Head of caudate nucleus (tissue), 42 donors: ENCODE data around the gene TRAF6.
"Not testable (repeated sequence)": the region's sequence is repeated elsewhere in the genome, so short reads cannot be mapped to it uniquely, and the experiment has no call there.

Experiments used
- DNase-seq, 42 donors: peaks; one replicate each; pipeline versions ENCODE4 v3.0.0 to v3.0.0-alpha.2; 2020 to 2021; ENCODE audit warnings: mixed read lengths in 7 of 42
- intact Hi-C: fragments of 100-400 bp; cut with DNase I; formaldehyde crosslinking; loops from one replicate; pipeline ENCODE4 v1.15.0; 2022

The TRAF6 gene

DNA sequence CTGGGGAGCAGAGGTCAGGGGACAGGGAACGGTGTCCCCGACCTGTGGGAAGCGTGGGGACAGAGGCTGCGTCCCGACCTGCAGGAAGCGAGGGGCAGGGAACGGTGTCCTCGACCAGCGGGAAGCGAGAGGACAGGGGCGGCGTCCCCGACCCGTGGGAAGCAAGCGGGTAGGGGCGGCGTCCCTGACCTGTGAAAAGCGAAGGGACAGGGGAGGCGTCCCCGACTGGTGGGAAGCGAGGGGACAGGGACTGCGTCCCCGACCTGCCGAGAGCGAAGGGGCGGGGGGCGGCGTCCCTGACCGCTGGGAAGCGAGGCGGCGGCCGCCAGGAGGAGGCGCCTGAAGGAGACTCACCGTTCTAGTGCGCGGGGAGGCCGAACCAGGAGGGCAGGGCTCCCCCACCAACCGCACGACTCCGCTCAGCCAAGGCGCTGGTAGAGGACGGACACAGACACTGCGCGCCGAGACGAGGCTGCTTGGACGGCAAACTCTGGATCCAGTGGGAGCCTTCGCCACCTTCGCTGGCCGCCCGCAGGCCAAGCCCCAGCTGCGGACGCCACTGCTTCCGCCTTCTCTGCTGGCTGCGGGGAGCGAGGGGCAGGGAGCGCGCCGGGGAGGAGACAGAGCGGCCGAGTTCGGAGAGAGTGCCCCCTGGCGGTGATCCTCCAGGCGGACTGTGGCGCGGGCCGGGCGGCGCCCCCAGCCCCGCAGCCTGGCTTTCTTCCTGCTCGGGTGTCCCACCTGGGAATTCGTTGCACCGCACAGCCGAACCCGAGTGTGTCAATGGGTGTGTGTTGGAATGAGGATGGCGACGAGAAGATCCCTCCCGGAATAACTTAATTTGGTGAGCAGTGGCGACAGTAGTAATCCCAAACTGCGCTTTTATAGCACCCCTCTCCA is at the start of gene TRAF6:
Gene TRAF6 (minus strand): TSS at position 579 of the 900 bp plus-strand sequence. CDS start 8,757 bp downstream, outside the sequence.
- peak; percentile 60 to 96 (median 92) for DNase-seq
- intact Hi-C loops, result no loop called here

GRCh38 chr11:36558571-36559413 is 48.7 kb upstream of the TRAF6 start:
- no peak for DNase-seq
- intact Hi-C loops, result no loop called here

DNA sequence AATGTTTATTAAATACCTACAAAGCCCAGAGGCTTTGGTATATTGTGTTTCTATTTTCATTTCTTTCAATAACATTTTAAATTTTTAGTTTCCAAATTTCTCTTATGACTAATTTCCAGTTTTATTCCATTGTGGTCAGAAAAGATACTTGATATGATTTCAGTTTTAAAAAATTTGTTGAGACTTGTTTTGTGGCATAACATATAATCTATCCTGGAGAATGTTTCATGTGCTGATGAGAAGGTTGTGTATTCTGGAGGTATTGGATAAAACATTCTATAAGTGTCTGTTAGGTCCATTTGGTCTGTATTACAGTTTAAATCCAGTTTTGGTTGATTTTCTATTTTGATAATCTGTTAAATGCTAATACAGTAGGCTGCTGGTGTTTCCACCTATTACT is 47.9 kb upstream of the TRAF6 start:
- no peak for DNase-seq
- intact Hi-C loops, result no loop called here

GRCh38 chr11:36557390-36557789 is 47.3 kb upstream of the TRAF6 start:
- intact Hi-C loops, DNase-seq: not testable (repeated sequence)

- no peak for DNase-seq
- intact Hi-C loops, result no loop called here
Measured at GRCh38 chr11:36550385-36551115, 40.5 kb upstream of the TRAF6 start.

- peak in 34 of 42 donors; percentile 4 to 76 (median 46) for DNase-seq
- intact Hi-C loops, result no loop called here
Measured at GRCh38 chr11:36540998-36541397, 30.9 kb upstream of the TRAF6 start.

DNA sequence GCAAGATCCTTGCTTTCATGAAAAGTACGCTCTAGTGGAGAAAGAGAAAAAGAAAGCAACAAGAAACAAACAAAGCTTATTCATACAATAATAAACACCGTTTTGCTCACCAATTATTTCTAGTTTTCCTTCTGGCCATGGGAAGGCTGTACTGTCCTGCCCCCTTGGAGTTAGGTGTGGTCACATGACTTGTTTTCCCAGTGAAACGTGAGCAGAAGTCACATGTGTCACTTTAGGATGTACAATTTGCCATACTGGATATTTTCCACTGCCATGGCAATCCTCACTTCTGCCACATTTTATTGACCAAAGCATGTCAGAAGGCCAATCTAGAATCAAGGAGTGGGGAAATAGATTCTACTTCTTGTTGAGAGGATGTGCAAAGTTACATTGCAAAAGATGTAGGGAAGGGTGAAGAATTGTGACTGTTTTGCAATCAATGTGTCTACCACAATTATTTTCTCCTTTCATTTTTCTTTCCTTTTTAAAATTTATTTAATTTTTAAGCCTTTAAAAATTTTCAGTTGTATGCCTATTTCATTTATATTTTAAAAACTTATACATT is 24.3 kb upstream of the TRAF6 start:
- no peak for DNase-seq
- intact Hi-C loops, result no loop called here

GRCh38 chr11:36532941-36533601 is 23.0 kb upstream of the TRAF6 start:
- DNase-seq, result no peak

GRCh38 chr11:36530840-36531239 is 20.8 kb upstream of the TRAF6 start:
- DNase-seq, result no peak
- intact Hi-C loops, result no loop called here

More at GRCh38 chr11:36532941-36533601, 23.0 kb upstream of the TRAF6 start:
- intact Hi-C loops, result no loop called here

DNA sequence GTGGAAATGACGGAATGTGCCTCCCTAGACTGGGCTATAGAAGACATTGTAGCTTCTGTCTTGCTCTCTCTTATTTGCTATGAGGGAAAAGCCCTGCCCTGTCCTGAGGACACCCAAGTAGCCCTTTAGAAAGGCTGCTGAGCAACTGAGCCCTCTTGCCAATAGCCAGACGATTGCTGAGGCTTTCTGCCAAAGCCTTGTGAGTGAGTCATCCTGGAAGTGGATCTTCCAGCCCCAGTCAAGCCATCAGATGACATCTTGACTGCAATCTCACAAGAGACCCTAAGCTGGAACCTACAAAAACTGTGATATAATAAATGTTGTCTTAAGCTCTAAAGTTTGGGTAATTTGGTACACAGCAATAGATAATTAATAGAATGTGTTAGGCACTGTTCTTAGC is 3.9 kb upstream of the TRAF6 start:
- intact Hi-C loops, result no loop called here
- DNase-seq, result no peak

- no peak for DNase-seq
- intact Hi-C loops, result no loop called here
Measured at GRCh38 chr11:36512016-36512415, 1.9 kb upstream of the TRAF6 start.

DNA sequence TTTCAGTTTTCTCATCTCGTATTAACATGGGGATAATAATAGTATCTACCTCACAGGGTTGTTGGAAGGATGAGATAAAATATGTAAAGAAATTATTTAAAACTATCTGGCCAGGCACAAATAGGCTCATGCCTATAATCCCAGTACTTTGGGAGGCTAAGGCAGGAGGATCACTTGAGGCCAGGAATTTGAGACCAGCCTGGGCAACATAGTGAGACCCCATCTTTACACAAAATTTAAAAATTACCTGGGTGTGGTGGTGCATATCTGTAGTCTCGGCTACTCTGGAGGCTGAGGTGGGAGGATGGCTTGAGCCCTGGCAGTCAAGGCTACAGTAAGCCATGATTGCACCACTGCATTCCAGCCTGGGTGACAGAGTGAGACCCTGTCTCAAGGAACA is 990 bp upstream of the TRAF6 start:
- DNase-seq, intact Hi-C loops: not testable (repeated sequence)

- intact Hi-C loops, result no loop called here
- no peak for DNase-seq
Measured at GRCh38 chr11:36510594-36510942, 496 bp upstream of the TRAF6 start.

- DNase-seq, result peak in 13 of 42 donors; percentile 10 to 42 (median 25)
- intact Hi-C loops, result no loop called here
Measured at GRCh38 chr11:36509201-36509639, 852 bp downstream of the TRAF6 start.

GRCh38 chr11:36508743-36509142 is 1.3 kb downstream of the TRAF6 start:
- DNase-seq, result no peak
- intact Hi-C loops, result no loop called here

DNA sequence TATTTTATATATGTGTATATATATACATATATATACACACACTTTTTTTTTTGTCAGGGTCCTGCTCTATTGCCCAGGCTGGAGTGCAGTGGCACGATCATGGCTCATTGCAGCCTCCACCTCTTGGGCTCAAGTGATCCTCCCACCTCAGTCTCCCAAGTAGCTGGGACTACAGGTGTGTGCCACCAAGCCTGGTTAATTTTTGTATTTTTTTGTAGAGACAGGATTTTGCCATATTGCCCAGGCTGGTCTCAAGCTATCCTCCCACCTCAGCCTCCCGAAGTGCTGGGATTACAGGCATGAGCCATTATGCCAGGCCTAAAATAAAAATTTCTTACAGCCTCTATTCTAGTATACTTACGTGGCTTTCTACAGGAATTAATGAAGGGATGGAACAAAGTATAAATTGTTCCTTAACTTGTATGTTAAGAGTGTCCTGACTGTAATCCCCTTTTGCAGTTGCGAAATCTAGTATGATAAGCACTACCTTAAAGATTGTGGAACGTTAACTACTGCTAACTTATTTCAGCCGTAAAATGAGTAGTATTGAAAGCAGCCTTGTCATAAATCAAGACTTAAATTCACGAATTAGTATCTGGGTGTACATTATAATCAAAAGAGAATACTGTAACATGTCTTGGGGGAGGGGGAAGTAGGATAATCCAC is 2.1 kb downstream of the TRAF6 start:
- DNase-seq, result no peak
- intact Hi-C loops, result no loop called here

- intact Hi-C loops, result no loop called here
- DNase-seq, result peak in 20 of 42 donors; percentile 5 to 71 (median 30)
Measured at GRCh38 chr11:36501236-36501635, 8.8 kb downstream of the TRAF6 start.

- intact Hi-C loops, result no loop called here
- peak in 3 of 42 donors; percentile 16 to 76 (median 57) for DNase-seq
Measured at GRCh38 chr11:36500315-36500721, 9.8 kb downstream of the TRAF6 start.
